AG04450 (cell line): ENCODE data around the gene FADS1. TPM values are rescaled to one million over a fixed set of nuclear protein-coding genes. Genes with fewer than 3 reads are reported as not detected.

ENCODE experiments used
- CTCF ChIA-PET: fragments of 300-600, 350-600 bp; formaldehyde crosslinking; extraction: SDS; loops from one replicate; lab custom pipeline; 2022; ENCODE audit warnings: antibody characterized with exemption, inconsistent platforms; lab: Charles Lee
- POLR2A ChIA-PET: fragments of 350-600 bp; formaldehyde crosslinking; extraction: SDS; loops from one replicate; lab custom pipeline; 2021; ENCODE audit warnings: antibody characterized with exemption, inconsistent platforms; lab: Yijun Ruan, JAX
- DNase-seq: peaks from one replicate; pipeline ENCODE4 v3.0.0-alpha.2; 2011; ENCODE audit warnings: low read depth, low spot score
- H3K27ac ChIP-seq: one replicate; pipeline ENCODE4 v1.5.1; 2012; ENCODE audit warnings: low read depth, low read length, control low read depth
- H3K27me3 ChIP-seq: one replicate; pipeline ENCODE4 v1.6.0; 2012; ENCODE audit warnings: low read length; ENCODE audit not compliant: control insufficient read depth, insufficient read depth
- H3K4me3 ChIP-seq: 2 replicates; pipeline ENCODE4 v1.5.1; 2011; ENCODE audit warnings: mild to moderate bottlenecking, low read depth, low read length, control low read depth
- H3K9me3 ChIP-seq: 2 replicates; pipeline ENCODE4 v1.5.1; 2012; ENCODE audit warnings: low read length; ENCODE audit not compliant: control insufficient read depth, insufficient read depth
- CTCF ChIP-seq: IDR thresholded peaks from 2 replicates; pipeline ENCODE4 v1.5.1; 2011; ENCODE audit warnings: low read depth, low read length, control low read depth, inconsistent platforms
- polyA plus RNA-seq: library from polyadenylated mRNA; depleted of rRNA; stranded (reverse); fragments of >200 nt; gene quantifications from 2 replicates; pipeline ENCODE4 v1.2.3, GENCODE V29; 2011; rRNA removed

Gene FADS1
- polyA plus RNA-seq, 1 experiment = 50.4 TPM

- DNase-seq = no peak
- ChIA-PET POLR2A (no interaction called here), CTCF (interaction anchor here (0.9 to 2.0 kb wide), 7 partner anchors 15 to 692 kb away, joined by 3 to 11 read pairs (median 3); no protein-coding TSS in a partner anchor)
- TF ChIP-seq CTCF = peak; percentile 43
- Histone ChIP-seq H3K4me3 (peak within 1 kb of the TSS; percentile 63), H3K27me3 (peaks cover 5% of the 10 kb centered on the region), H3K9me3 (no peaks in the 10 kb centered on the region; the same call in 1 of the 2 replicates), H3K27ac (no peak within 1 kb of the TSS)
Observed at GRCh38 chr11:61752117-61752924, 64.5 kb downstream of the FADS1 start, which contains the start of gene MYRF. TSS of gene MYRF (plus strand) at chr11:61752636. CDS start at chr11:61752745, 109 bp downstream.

GRCh38 chr11:61751384-61751783, 65.4 kb downstream of the FADS1 start:
- Histone ChIP-seq H3K9me3 (no peaks in the 10 kb centered on the region; the same call in 1 of the 2 replicates), H3K27me3 (peaks cover 5% of the 10 kb centered on the region), H3K4me3 (no peak overlapping the region), H3K27ac (no peak overlapping the region)
- ChIA-PET POLR2A (no interaction called here), CTCF (interaction anchor here (0.7 to 5.6 kb wide), 7 partner anchors 16 to 356 kb away, joined by 3 to 29 read pairs (median 5); no protein-coding TSS in a partner anchor)
- DNase-seq = no peak
- no peak for TF ChIP-seq CTCF

- H3K27me3 ChIP-seq = peaks cover 5% of the 10 kb centered on the region
- H3K9me3 ChIP-seq = no peaks in the 10 kb centered on the region; the same call in 1 of the 2 replicates
- no peak for TF ChIP-seq CTCF
- no peak overlapping the region for H3K27ac ChIP-seq
- DNase-seq = no peak
- ChIA-PET POLR2A (no interaction called here), CTCF (interaction anchor here (0.7 to 5.6 kb wide), 7 partner anchors 17 to 357 kb away, joined by 3 to 29 read pairs (median 5); no protein-coding TSS in a partner anchor)
- no peak overlapping the region for H3K4me3 ChIP-seq
Observed at GRCh38 chr11:61750631-61751273, 66.1 kb downstream of the FADS1 start.

Other genes starting within 250 kb of the FADS1 start
- gene SYT7, start 235.9 kb downstream of the FADS1 start, polyA plus RNA-seq = 0.45 and 0.60 TPM in 2 replicates
- 1.1 and 1.7 TPM in 2 replicates for gene DAGLA, start 136.6 kb downstream of the FADS1 start, polyA plus RNA-seq
- gene MYRF, start 64.4 kb downstream of the FADS1 start, polyA plus RNA-seq = 2.7 and 4.2 TPM in 2 replicates
- 300 and 356 TPM in 2 replicates for gene TMEM258, start 24.4 kb downstream of the FADS1 start, polyA plus RNA-seq
- 7.1 and 8.4 TPM in 2 replicates for gene FEN1, start 24.1 kb downstream of the FADS1 start, polyA plus RNA-seq
- 183 and 218 TPM in 2 replicates for gene FADS2, start 11.3 kb upstream of the FADS1 start, polyA plus RNA-seq
- 38.9 and 52.9 TPM in 2 replicates for gene FADS3, start 74.5 kb upstream of the FADS1 start, polyA plus RNA-seq
- gene RAB3IL1, start 100.6 kb upstream of the FADS1 start, polyA plus RNA-seq = 2.7 and 3.6 TPM in 2 replicates
- 2.6 TPM in 2 replicates for gene BEST1, start 133.3 kb upstream of the FADS1 start, polyA plus RNA-seq
- gene FTH1, start 150.6 kb upstream of the FADS1 start, polyA plus RNA-seq = 3,294 and 4,220 TPM in 2 replicates